Psoas muscle (tissue), 8 donors: ENCODE data around the gene TSPO2. TPM values are rescaled to one million over a fixed set of nuclear protein-coding genes. Genes with fewer than 3 reads are reported as not detected.

Experiments
- ATAC-seq, 4 donors: fragments of 200-7000 bp; cut with Tn5 transposase; one replicate each; pipeline ENCODE4 v1.9.1; 2020; ENCODE audit warnings: moderate library complexity in 3 of 4, mild to moderate bottlenecking in 2 of 4
- DNase-seq, 2 donors: peaks; one replicate each; pipeline ENCODE4 v3.0.0-alpha.2; 2020
- H3K27ac ChIP-seq: fragments of 200-600 bp; one replicate; pipeline ENCODE4 v1.8.0; 2022
- H3K27me3 ChIP-seq, 3 donors: fragments of 200-600 bp in 1 of 3; one replicate each; pipeline versions ENCODE4 v1.6.1 to v1.8.0; 2013 to 2022; ENCODE audit warnings: low read length in 2 of 3, mild to moderate bottlenecking in 2 of 3, moderate library complexity in 1 of 3; ENCODE audit not compliant: insufficient read depth in 3 of 3
- H3K36me3 ChIP-seq, 2 donors: fragments of 200-600 bp in 1 of 2; one replicate each; pipeline versions ENCODE4 v1.6.1 to v1.8.0; 2013 to 2022; ENCODE audit warnings: low read depth in 1 of 2, mild to moderate bottlenecking in 1 of 2, moderate library complexity in 1 of 2; ENCODE audit not compliant: insufficient read depth in 1 of 2
- H3K4me1 ChIP-seq: fragments of 200-600 bp; one replicate; pipeline ENCODE4 v1.8.0; 2022
- H3K4me3 ChIP-seq: fragments of 200-600 bp; one replicate; pipeline ENCODE4 v1.8.0; 2022; ENCODE audit warnings: mild to moderate bottlenecking
- H3K9me3 ChIP-seq: fragments of 200-600 bp; one replicate; pipeline ENCODE4 v1.8.0; 2022
- CTCF ChIP-seq: fragments of 200-600 bp; IDR thresholded peaks from one replicate; pipeline ENCODE4 v1.8.0; 2022; ENCODE audit warnings: antibody characterized with exemption
- WGBS, 3 donors: extraction: QIAGEN DNeasy Blood & Tissue Kit; methylation state at CpG; one replicate each; pipeline versions ENCODE4 v1.1.6 to v1.1.7; 2013; 5-methylcytosine and 5-hydroxymethylcytosine counted together
- intact Hi-C, 2 donors: fragments of 100-400 bp; cut with DNase I; formaldehyde crosslinking; loops; one replicate each; pipeline versions ENCODE4 v1.11.0 to v1.14.2; 2022
- polyA plus RNA-seq, 3 donors: library from polyadenylated mRNA; stranded (reverse); fragments of 200-250 nt; gene quantifications; one replicate each; pipeline ENCODE4 v1.2.3, GENCODE V29; 2013
- total RNA-seq, 4 donors: library from RNA; stranded (reverse); fragmentation: NEBNext Ultra II Directional in 2 of 4; extraction: Animal tissue kit (Norgen Biotek cat#: 25700) in 2 of 4; gene quantifications; one replicate each; pipeline versions ENCODE4 v1.2.1 to v1.2.4, GENCODE V29; 2021 to 2023
- donor health status: healthy with polysubstance abuse.
- donor health status: DM: no; HTN: no; CAD: no; lungs with moderate emphysema.
- donor health status: Bipolar disorder and iron deficiency.
- donor health status: healthy.
- donor health status: DM: yes; HTN: yes; CAD: no.
- donor health status: DM: no; HTN: no; CAD: no.
- donor health status: DM: no; HTN: no; CAD: no.
- donor health status: DM: yes; HTN: yes; CAD: no.

TSPO2 gene
- total and polyA plus RNA-seq, 7 donors = 0.27 TPM; not detected in 6

GRCh38 chr6:41056768-41057490, 14.7 kb downstream of the TSPO2 start:
- intact Hi-C loops = no loop called here
- WGBS, 3 donors = 33 to 51% (median 39%) methylated on average over 6 of the region's 6 CpGs
- peaks cover 34% of the 10 kb centered on the region for H3K4me1 ChIP-seq
- H3K9me3 ChIP-seq = no peaks in the 10 kb centered on the region
- H3K4me3 ChIP-seq = peak overlapping the region; percentile 68
- no peak for TF ChIP-seq CTCF
- H3K27me3 ChIP-seq = no peaks in the 10 kb centered on the region
- DNase-seq = no peak
- ATAC-seq = peak; percentile 38 to 56 (median 44)
- H3K27ac ChIP-seq = peak overlapping the region; percentile 99
- H3K36me3 ChIP-seq = peaks cover 0 to 42% of the 10 kb centered on the region in 2 donors

- H3K4me3 ChIP-seq = peak overlapping the region; percentile 63
- peaks cover 25% of the 10 kb centered on the region for H3K4me1 ChIP-seq
- TF ChIP-seq CTCF = no peak
Observed at GRCh38 chr6:41058783-41059181, 16.5 kb downstream of the TSPO2 start.

GRCh38 chr6:41059556-41059955, 17.3 kb downstream of the TSPO2 start:
- peaks cover 1 to 64% of the 10 kb centered on the region in 2 donors for H3K36me3 ChIP-seq
- ATAC-seq (peak in 3 of 4 donors; percentile 21 to 26 (median 21)), DNase-seq (no peak)
- H3K4me3 ChIP-seq = peak overlapping the region; percentile 63
- WGBS, 3 donors = 22 to 32% (median 31%) methylated on average over 1 of the region's 1 CpG
- peak overlapping the region; percentile 92 for H3K27ac ChIP-seq
- H3K9me3 ChIP-seq = no peaks in the 10 kb centered on the region
- H3K27me3 ChIP-seq = no peaks in the 10 kb centered on the region
- TF ChIP-seq CTCF = no peak
- H3K4me1 ChIP-seq = peaks cover 31% of the 10 kb centered on the region
- intact Hi-C loops = no loop called here

More at GRCh38 chr6:41058783-41059181, 16.5 kb downstream of the TSPO2 start:
- peaks cover 0 to 57% of the 10 kb centered on the region in 2 donors for H3K36me3 ChIP-seq
- peak; percentile 67 to 75 (median 71) for ATAC-seq
- peak in 1 of 2 donors; percentile 72 for DNase-seq
- intact Hi-C loops = no loop called here
- no peaks in the 10 kb centered on the region for H3K9me3 ChIP-seq
- peak overlapping the region; percentile 92 for H3K27ac ChIP-seq
- no peaks in the 10 kb centered on the region for H3K27me3 ChIP-seq
- 15 to 42% (median 21%) methylated on average over 2 of the region's 2 CpGs for WGBS, 3 donors

- H3K4me3 ChIP-seq = peak overlapping the region; percentile 63
- no peak for TF ChIP-seq CTCF
- DNase-seq (no peak), ATAC-seq (peak in 2 of 4 donors; percentile 6 to 9)
- H3K4me1 ChIP-seq = peaks cover 46% of the 10 kb centered on the region
- intact Hi-C loops = loop anchor here in 1 of 2 donors (10.0 kb wide), 1 partner anchor 56 kb away; no protein-coding TSS in a partner anchor
- no peaks in the 10 kb centered on the region for H3K27me3 ChIP-seq
- H3K9me3 ChIP-seq = no peaks in the 10 kb centered on the region
- H3K36me3 ChIP-seq = peaks cover 2 to 71% of the 10 kb centered on the region in 2 donors
- WGBS, 3 donors = 28 to 43% (median 42%) methylated on average over 13 of the region's 13 CpGs
- H3K27ac ChIP-seq = peak overlapping the region; percentile 92
Observed at GRCh38 chr6:41061196-41061726, 19.0 kb downstream of the TSPO2 start.
